SK-N-SH (cell line): ENCODE data around the gene NUPR2.

ENCODE experiments used
- CTCF ChIP-seq: fragments of 200-600 bp; sonication (generic); IDR thresholded peaks from 2 replicates; pipeline ENCODE4 v1.6.1; 2017; ENCODE audit warnings: antibody characterized with exemption, mild to moderate bottlenecking, moderate library complexity
- GABPA ChIP-seq: IDR thresholded peaks from 2 replicates; pipeline ENCODE4 v1.4.0; 2012; ENCODE audit warnings: low read depth, mild to moderate bottlenecking
- MAX ChIP-seq: IDR thresholded peaks from 2 replicates; pipeline ENCODE4 v1.4.0; 2012; ENCODE audit warnings: low read depth

- no peak for TF ChIP-seq CTCF
- TF ChIP-seq GABPA, result no peak
- no peak for TF ChIP-seq MAX
Observed at GRCh38 chr7:56099653-56100052, 16.6 kb downstream of the NUPR2 start.
